Fibroblast of lung (primary cell): ENCODE measurements around the gene PDZD4. TPM values are rescaled to one million over a fixed set of nuclear protein-coding genes. Genes with fewer than 3 reads are reported as not detected.

ENCODE experiments used
- DNase-seq, 2 donors: peaks; one replicate each; pipeline versions ENCODE4 v3.0.0 to v3.0.0-alpha.2; 2010; ENCODE audit warnings: low read depth in 2 of 2
- H2AFZ ChIP-seq: 2 replicates; pipeline ENCODE4 v1.5.1; 2012; ENCODE audit warnings: low read length, control low read depth, inconsistent platforms
- H3K27ac ChIP-seq: 2 replicates; pipeline ENCODE4 v1.5.1; 2011; ENCODE audit warnings: low read length, control low read depth; ENCODE audit not compliant: insufficient read depth
- H3K27me3 ChIP-seq: 2 replicates; pipeline ENCODE4 v1.5.1; 2011; ENCODE audit warnings: mild to moderate bottlenecking, low read length; ENCODE audit not compliant: control insufficient read depth, insufficient read depth
- H3K36me3 ChIP-seq: 2 replicates; pipeline ENCODE4 v1.5.1; 2011; ENCODE audit warnings: low read length; ENCODE audit not compliant: control insufficient read depth, insufficient read depth
- H3K4me1 ChIP-seq: 2 replicates; pipeline ENCODE4 v1.5.1; 2011; ENCODE audit warnings: low read length; ENCODE audit not compliant: control insufficient read depth, insufficient read depth; ENCODE audit errors: extremely low read depth
- H3K4me2 ChIP-seq: 2 replicates; pipeline ENCODE4 v1.5.1; 2011; ENCODE audit warnings: low read length, control low read depth; ENCODE audit not compliant: insufficient read depth; ENCODE audit errors: extremely low read depth
- H3K4me3 ChIP-seq, 4 experiments: fragments of 200-600 bp in 1 of 4; sonication (generic) in 1 of 4; replicated peaks in 1 of 4; 2 replicates each; pipeline ENCODE4 v1.5.1; 2011 to 2016; ENCODE audit warnings: low read length in 4 of 4, low read depth in 3 of 4, mild to moderate bottlenecking in 3 of 4, control low read depth in 2 of 4, inconsistent platforms in 1 of 4, mixed read lengths in 1 of 4; ENCODE audit not compliant: insufficient read depth in 1 of 4; ENCODE audit errors: control extremely low read depth in 1 of 4
- H3K79me2 ChIP-seq: 2 replicates; pipeline ENCODE4 v1.5.1; 2012; ENCODE audit warnings: mild to moderate bottlenecking, low read length, inconsistent platforms; ENCODE audit not compliant: control insufficient read depth, insufficient read depth
- H3K9ac ChIP-seq: 2 replicates; pipeline ENCODE4 v1.5.1; 2011; ENCODE audit warnings: mild to moderate bottlenecking, low read length, control low read depth; ENCODE audit not compliant: insufficient read depth
- H3K9me3 ChIP-seq: 2 replicates; pipeline ENCODE4 v1.5.1; 2012; ENCODE audit warnings: low read depth, low read length; ENCODE audit not compliant: control insufficient read depth, insufficient read depth
- H4K20me1 ChIP-seq: 2 replicates; pipeline ENCODE4 v1.5.1; 2011; ENCODE audit warnings: low read length; ENCODE audit not compliant: control insufficient read depth, insufficient read depth; ENCODE audit errors: extremely low read depth
- EZH2 ChIP-seq: IDR thresholded peaks from 2 replicates; pipeline ENCODE4 v1.5.1; 2012; ENCODE audit warnings: low read length, control low read depth, mild to moderate bottlenecking; ENCODE audit errors: missing control alignments
- polyA plus RNA-seq, 2 donors: library from polyadenylated mRNA; depleted of rRNA in 1 of 2; stranded (reverse) in 1 of 2; unstranded in 1 of 2; fragments of >200 nt; gene quantifications; 2 replicates each; pipeline ENCODE4 v1.2.1, GENCODE V29; 2011 to 2012; ENCODE audit warnings: missing spikeins in 1 of 2
- total RNA-seq: library from RNA; depleted of rRNA; stranded (reverse); fragments of >200 nt; gene quantifications from 2 replicates; pipeline ENCODE4 v1.2.1, GENCODE V29; 2014
- TF ChIP-seq, protein P1 (sequence below), 2 donors: IDR thresholded peaks in 1 of 2; conservative IDR thresholded peaks in 1 of 2; 1 replicate in 1 of 2; 2 replicates in 1 of 2; pipeline ENCODE4 v1.5.1; 2011 to 2012; ENCODE audit warnings: low read length in 2 of 2, control low read depth in 1 of 2, inconsistent platforms in 1 of 2, low read depth in 1 of 2, mild to moderate bottlenecking in 1 of 2

Gene PDZD4
- total and polyA plus RNA-seq, 2 donors (not counting 1 experiment from before 2014, with no cell fraction given), result under 0.01 to 0.10 TPM

DNA sequence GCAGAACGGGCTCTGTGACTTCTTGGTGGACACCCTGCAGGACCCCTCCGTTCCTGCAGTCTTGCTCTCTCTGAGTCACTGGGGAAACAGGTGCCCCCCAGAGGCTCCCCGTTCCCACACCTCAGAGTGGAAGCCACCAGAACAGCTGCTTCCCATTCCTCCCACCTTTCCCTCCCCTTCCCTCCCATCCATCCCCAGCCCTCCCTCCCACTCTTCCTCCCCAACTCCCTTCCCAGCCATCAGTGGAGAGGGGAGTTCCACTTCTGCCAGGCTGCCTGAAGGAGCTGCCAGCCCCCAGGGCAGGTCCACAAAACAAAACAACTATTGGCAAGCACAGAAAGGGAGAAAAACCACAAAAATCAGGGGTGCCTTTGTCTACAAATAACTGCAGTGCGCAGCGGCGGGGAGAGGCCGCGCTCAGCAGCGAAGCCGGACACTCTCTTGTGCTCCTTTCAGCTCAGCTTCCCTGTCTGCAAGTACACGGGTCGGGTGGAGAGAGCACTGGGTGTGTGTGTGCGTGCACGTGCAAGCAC, 27.8 kb downstream of the PDZD4 start:
- Histone ChIP-seq H4K20me1 (no peaks in the 10 kb centered on the region), H2AFZ (no peak overlapping the region), H3K4me3 (no peak overlapping the region), H3K4me1 (no peaks in the 10 kb centered on the region), H3K4me2 (no peak overlapping the region), H3K27me3 (no peaks in the 10 kb centered on the region), H3K9ac (no peak overlapping the region), H3K36me3 (peaks cover 5% of the 10 kb centered on the region), H3K79me2 (no peaks in the 10 kb centered on the region), H3K27ac (no peak overlapping the region), H3K9me3 (no peaks in the 10 kb centered on the region)
- DNase-seq, result no peak
- TF ChIP-seq EZH2, result no peak
- TF ChIP-seq, protein P1, sequence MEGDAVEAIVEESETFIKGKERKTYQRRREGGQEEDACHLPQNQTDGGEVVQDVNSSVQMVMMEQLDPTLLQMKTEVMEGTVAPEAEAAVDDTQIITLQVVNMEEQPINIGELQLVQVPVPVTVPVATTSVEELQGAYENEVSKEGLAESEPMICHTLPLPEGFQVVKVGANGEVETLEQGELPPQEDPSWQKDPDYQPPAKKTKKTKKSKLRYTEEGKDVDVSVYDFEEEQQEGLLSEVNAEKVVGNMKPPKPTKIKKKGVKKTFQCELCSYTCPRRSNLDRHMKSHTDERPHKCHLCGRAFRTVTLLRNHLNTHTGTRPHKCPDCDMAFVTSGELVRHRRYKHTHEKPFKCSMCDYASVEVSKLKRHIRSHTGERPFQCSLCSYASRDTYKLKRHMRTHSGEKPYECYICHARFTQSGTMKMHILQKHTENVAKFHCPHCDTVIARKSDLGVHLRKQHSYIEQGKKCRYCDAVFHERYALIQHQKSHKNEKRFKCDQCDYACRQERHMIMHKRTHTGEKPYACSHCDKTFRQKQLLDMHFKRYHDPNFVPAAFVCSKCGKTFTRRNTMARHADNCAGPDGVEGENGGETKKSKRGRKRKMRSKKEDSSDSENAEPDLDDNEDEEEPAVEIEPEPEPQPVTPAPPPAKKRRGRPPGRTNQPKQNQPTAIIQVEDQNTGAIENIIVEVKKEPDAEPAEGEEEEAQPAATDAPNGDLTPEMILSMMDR (conservative IDR thresholded peaks at IDR 0.05 in 1 of 2, IDR thresholded peaks at IDR 0.05 in 1 of 2; ENCODE audit: low read depth in 1 of 2, low read length in 2 of 2), result no peak

DNA sequence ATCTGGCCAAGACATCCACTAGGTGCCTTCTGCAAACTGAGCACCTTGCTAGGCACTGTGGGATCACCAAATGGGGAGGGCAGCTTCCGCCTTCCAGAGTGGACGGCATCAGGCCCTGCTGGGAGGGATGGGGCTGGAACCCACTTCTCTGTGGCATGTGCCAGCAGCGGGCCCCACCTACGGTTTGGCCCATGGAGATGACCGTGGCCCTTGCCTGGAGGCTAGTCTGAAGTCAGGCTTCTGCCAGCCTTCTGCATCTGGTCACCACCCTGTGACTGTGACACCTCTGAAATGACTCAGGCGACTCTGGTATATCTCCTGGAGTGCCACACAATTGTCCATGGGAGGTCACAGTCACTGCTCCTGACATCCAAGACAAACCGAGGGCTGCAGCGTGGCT, 28.7 kb downstream of the PDZD4 start:
- H3K9ac ChIP-seq, result no peak overlapping the region
- DNase-seq, result no peak
- no peak overlapping the region for H2AFZ ChIP-seq
- H3K4me1 ChIP-seq, result no peaks in the 10 kb centered on the region
- no peak overlapping the region for H3K4me3 ChIP-seq
- no peaks in the 10 kb centered on the region for H4K20me1 ChIP-seq
- H3K9me3 ChIP-seq, result no peaks in the 10 kb centered on the region
- TF ChIP-seq, protein P1 (conservative IDR thresholded peaks at IDR 0.05 in 1 of 2, IDR thresholded peaks at IDR 0.05 in 1 of 2; ENCODE audit: low read depth in 1 of 2, low read length in 2 of 2), result no peak
- no peak for TF ChIP-seq EZH2
- no peak overlapping the region for H3K27ac ChIP-seq
- H3K79me2 ChIP-seq, result no peaks in the 10 kb centered on the region
- no peaks in the 10 kb centered on the region for H3K27me3 ChIP-seq
- H3K4me2 ChIP-seq, result no peak overlapping the region
- H3K36me3 ChIP-seq, result peaks cover 6% of the 10 kb centered on the region

DNA sequence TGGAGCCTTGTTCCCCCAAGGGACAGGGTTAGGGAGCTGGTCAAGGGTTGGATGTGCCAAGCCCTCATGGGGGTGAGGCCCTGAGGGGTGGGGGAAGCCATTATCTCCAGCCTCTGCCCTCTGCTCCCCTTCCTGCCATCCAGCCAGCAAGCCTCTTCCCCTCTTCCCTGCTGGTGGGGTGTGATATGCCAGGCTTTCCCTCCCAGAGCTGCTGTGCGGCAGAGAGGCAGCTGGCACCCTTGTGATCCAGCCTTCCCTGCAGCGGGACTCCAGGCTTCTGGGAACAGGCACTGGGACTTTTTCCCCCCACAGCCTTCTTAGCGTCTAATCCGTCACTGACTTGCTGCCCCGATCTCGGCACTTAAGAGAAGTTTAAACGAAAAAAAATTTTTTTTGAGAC, 29.6 kb downstream of the PDZD4 start:
- no peak for DNase-seq
- Histone ChIP-seq H3K4me2 (no peak overlapping the region), H3K79me2 (peaks cover 9% of the 10 kb centered on the region), H4K20me1 (no peaks in the 10 kb centered on the region), H3K4me3 (no peak overlapping the region), H3K9me3 (no peaks in the 10 kb centered on the region), H3K27me3 (no peaks in the 10 kb centered on the region), H3K9ac (no peak overlapping the region), H3K36me3 (peaks cover 8% of the 10 kb centered on the region), H3K4me1 (peaks cover 2% of the 10 kb centered on the region), H2AFZ (no peak overlapping the region), H3K27ac (no peak overlapping the region)
- TF ChIP-seq, protein P1 (conservative IDR thresholded peaks at IDR 0.05 in 1 of 2, IDR thresholded peaks at IDR 0.05 in 1 of 2; ENCODE audit: low read depth in 1 of 2, low read length in 2 of 2), result no peak
- no peak for TF ChIP-seq EZH2
